Measurements from ENCODE around the gene ACIN1. TPM values are rescaled to one million over a fixed set of nuclear protein-coding genes. Genes with fewer than 3 reads are reported as not detected.

The ACIN1 gene
- total and polyA plus RNA-seq, 2 of the 13 experiments (the other 11 are each of a cell fraction or from before 2014, with no cell fraction given): 165 to 183 TPM

- TF ChIP-seq NR2F6 (IDR thresholded peaks at IDR 0.05) (no peak), NR2F6 (CRISPR knock-in tag; IDR thresholded peaks at IDR 0.05) (no peak), ZBTB4 (CRISPR knock-in tag; IDR thresholded peaks at IDR 0.05; ENCODE audit: borderline replicate concordance) (no peak), WIZ (CRISPR knock-in tag; IDR thresholded peaks at IDR 0.05) (no peak), ZNF292 (CRISPR knock-in tag; IDR thresholded peaks at IDR 0.05; ENCODE audit: borderline replicate concordance, low read depth) (no peak), MXI1 (IDR thresholded peaks at IDR 0.05; ENCODE audit: borderline replicate concordance, low read depth, low read length) (no peak), CEBPB (IDR thresholded peaks at IDR 0.05; ENCODE audit: borderline replicate concordance, low read depth, low read length) (no peak), ZBTB46 (CRISPR knock-in tag; IDR thresholded peaks at IDR 0.05; ENCODE audit: borderline replicate concordance) (peak; percentile 62; the same call in 1 of the 2 replicates), KAT7 (CRISPR knock-in tag; IDR thresholded peaks at IDR 0.05; ENCODE audit: borderline replicate concordance) (no peak), PRDM10 (CRISPR knock-in tag; IDR thresholded peaks at IDR 0.05; ENCODE audit: low read depth) (no peak), ZNF407 (CRISPR knock-in tag; IDR thresholded peaks at IDR 0.05; ENCODE audit: not compliant biosample characterization) (no peak)
Measured at GRCh38 chr14:23042162-23042965, 52.6 kb downstream of the ACIN1 start, which contains the start of gene PSMB11 (continued).

All from HepG2 (cell line).